HG03521 (cell line): ENCODE measurements around the gene NOL6.
A peak's percentile ranks its signal among the peaks of the same experiment; 100 is the strongest.
"Not testable (repeated sequence)": the region's sequence is repeated elsewhere in the genome, so short reads cannot be mapped to it uniquely, and the experiment has no call there.

Experiments
- ATAC-seq: cut with Tn5 transposase; IDR thresholded peaks from one replicate; pipeline ENCODE4 v1.9.1; 2021; ENCODE audit warnings: mild to moderate bottlenecking, moderate library complexity; ENCODE audit not compliant: unreplicated experiment

Gene NOL6, protein sequence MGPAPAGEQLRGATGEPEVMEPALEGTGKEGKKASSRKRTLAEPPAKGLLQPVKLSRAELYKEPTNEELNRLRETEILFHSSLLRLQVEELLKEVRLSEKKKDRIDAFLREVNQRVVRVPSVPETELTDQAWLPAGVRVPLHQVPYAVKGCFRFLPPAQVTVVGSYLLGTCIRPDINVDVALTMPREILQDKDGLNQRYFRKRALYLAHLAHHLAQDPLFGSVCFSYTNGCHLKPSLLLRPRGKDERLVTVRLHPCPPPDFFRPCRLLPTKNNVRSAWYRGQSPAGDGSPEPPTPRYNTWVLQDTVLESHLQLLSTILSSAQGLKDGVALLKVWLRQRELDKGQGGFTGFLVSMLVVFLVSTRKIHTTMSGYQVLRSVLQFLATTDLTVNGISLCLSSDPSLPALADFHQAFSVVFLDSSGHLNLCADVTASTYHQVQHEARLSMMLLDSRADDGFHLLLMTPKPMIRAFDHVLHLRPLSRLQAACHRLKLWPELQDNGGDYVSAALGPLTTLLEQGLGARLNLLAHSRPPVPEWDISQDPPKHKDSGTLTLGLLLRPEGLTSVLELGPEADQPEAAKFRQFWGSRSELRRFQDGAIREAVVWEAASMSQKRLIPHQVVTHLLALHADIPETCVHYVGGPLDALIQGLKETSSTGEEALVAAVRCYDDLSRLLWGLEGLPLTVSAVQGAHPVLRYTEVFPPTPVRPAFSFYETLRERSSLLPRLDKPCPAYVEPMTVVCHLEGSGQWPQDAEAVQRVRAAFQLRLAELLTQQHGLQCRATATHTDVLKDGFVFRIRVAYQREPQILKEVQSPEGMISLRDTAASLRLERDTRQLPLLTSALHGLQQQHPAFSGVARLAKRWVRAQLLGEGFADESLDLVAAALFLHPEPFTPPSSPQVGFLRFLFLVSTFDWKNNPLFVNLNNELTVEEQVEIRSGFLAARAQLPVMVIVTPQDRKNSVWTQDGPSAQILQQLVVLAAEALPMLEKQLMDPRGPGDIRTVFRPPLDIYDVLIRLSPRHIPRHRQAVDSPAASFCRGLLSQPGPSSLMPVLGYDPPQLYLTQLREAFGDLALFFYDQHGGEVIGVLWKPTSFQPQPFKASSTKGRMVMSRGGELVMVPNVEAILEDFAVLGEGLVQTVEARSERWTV

DNA sequence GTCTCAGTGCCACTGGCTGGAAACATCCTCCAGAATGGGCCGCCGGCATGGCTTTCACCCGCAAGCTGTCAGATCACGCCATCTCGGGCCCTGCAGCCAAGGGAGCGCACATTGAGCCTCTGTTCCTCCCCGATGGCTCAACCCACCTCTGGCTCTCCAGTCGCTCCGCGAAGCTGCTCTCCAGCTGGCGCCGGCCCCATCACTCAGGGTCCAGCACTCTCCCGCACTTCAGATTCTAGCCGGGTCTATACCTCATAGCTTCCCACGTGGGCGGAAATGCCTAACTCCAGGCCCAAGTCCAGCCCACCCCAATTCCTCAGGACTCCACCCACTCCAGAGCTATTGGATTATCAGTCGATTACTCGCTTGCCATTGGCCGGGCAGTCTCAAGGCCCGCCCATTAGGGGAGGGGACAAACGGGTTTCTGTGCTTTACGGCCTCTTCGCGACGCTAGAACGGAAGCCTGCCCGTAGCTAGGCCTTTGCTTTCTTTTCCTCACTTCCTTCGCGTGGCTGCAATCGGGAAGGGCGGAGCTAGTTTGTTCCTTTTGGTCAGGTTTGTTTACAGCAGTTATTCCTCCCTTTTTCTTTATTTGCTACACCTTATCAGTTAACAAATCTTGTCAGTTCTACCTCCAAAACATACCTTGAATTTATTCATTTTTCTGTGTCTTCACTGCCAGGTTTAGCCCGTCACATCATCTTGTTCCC lies at the start of gene NOL6:
Gene NOL6 (minus strand): TSS at position 282 of the 710 bp plus-strand sequence. CDS start 82 bp downstream, at position 200.
- ATAC-seq: peak; percentile 99

DNA sequence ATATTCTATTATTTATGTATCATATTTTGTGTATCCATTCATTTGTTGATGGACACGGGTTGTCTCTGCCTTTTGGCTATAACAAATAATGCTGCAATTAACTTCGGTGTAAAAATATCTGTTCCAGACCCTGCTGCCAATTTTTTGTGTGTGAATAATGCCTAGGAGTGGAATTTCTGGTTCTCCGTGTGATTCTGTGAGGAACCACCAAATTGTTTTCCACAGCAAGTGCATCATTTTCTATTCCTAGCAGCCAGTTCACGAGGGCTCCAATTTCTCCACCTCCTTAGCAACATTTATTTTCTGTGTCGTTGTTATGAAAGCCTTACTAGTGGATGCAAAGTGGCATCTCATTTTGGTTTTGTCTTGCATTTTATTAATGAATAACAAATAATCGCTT lies 48.1 kb upstream of the NOL6 start:
- not testable (repeated sequence) for ATAC-seq

- ATAC-seq: not testable (repeated sequence)
Observed at GRCh38 chr9:33517934-33518577, 44.3 kb upstream of the NOL6 start.

- no peak for ATAC-seq
Observed at GRCh38 chr9:33517373-33517772, 43.6 kb upstream of the NOL6 start.

DNA sequence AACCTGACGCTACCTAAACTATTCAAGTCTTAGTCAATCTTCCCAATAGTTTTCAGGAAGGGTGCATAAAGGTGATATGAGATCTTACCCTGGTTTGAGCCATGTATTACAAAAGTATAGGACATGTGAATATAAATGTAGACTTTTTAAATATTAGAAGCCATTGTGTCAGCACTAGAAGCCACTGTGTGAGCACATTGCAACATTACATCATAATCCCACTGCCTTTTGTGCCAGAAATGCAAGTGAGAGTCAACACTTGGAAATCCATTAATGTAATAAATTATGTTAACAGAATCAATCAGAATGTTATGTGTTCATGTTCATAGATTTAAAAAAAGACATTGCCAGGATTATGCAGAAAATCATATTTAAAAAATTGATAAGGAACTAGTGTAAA lies 42.7 kb upstream of the NOL6 start:
- ATAC-seq: not testable (repeated sequence)

DNA sequence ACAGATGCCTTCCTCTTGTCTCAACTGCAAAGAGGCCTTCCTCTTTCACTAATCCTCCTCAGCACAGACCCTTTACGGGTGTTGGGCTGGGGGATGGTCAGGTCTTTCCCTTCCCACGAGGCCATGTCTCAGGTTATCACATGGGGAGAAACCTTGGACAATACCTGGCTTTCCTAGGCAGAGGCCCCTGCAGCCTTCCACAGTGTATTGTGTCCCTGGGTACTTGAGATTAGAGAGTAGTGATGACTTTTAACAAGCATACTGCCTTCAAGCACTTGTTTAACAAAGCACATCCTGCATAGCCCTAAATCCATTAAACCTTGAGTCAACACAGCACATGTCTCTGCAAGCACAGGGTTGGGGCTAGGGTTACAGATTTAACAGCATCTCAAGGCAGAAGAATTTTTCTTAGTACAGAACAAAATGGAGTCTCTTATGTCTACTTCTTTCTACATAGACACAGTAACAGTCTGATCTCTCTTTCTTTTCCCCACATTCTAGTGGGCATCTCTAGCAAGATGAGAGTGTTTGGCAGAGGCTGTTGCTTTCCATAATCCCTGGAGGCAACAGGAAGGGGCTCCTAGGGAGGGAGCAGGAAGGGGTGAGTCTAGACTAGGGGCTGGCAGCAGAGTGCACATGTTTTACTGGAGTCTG lies 41.7 kb upstream of the NOL6 start:
- not testable (repeated sequence) for ATAC-seq

DNA sequence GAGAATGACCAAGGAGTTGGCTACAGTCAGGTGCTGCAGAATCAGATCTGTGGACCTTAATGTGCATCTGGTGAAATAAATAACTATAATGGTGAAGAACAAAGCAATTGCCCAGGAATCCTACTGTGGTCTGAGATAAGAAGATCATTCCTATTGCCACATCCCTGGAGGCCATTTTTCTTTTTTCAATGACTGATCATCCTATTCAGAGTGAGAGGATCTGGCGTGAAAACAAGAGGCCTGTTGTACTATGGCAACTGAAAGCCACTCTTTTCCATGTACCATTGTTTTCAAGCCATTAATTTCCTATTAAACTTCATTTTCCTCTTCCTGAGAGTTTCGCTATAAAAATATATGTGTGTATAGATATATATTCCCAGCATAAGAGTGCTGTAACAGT lies 38.8 kb upstream of the NOL6 start:
- not testable (repeated sequence) for ATAC-seq

- not testable (repeated sequence) for ATAC-seq
Observed at GRCh38 chr9:33511184-33511517, 37.4 kb upstream of the NOL6 start.

DNA sequence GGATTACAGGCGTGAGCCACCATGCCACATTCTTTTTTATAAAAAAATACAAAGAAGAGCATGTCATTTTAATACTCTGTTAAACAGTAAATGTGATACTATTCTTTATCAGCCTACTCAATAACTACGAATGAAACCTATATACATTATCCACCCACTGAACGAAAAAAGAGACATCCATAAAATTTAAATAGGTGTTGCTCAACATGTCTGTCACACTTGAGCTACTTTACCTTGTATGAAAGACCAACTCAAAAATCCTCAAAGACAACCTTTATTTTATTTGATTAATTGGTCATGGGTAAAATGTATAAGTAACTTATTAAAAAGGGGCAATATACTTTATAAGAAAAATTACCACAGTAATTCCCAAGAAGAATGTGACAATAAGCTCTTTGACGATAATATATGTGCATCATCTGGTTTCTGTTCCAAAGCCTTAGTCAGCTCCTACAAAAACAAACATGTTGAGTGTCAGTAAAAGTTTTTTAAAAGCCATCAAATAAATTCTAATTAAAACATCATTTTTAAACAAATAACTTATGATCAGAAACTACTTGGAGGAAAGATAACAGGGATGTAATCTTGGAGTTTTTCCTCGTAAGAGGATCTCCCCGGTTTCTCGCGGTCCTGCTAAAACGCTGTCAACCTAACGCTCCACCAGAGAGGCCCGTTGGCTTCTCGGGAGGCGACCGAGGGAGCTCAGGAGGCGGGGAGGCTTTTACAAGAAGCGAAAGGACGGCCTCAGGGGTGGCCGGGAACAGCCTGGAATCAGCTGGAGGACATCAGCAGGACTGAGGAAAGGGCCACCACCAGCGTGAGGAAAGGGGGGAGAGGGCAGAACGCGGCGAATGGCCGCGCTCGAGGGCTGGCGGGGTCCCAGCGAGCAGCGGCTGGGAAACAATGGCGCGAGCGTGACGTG lies 36.8 kb upstream of the NOL6 start:
- ATAC-seq: no peak

DNA sequence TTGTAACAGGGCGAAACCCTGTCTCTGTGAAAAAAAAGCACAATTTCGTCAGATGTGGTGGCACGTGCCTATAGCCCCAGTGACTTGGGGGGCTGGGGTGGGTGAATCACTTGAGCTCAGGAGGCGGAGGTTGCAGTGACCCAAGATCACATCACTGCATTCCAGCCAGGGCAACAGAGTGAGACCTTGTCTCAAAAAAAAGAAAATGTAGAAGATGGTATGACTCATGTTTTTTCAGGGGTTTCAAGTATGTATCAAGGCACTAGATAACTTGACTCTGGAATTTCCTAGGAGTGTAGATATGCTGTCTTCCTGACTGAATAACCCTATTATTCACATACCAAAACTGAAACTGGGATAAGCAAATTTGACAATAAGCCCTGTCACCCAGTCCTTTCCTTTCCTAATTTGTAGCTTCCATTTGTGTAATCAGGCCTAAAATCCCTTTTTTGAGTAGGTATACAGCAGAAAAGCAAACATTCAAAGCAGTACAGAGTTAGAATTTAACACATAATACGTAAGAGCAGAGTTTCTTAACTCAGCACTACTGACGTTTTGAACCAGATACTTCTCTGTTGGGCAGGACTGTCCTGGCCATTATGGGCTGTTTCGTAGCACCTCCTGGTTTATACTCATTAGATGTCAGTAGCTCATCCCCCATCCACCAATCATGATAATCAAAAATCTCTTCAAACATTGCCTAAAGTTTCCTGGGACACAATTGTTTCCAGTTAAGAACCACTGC lies 33.1 kb upstream of the NOL6 start:
- ATAC-seq: no peak

- ATAC-seq: no peak
Observed at GRCh38 chr9:33498387-33498786, 24.7 kb upstream of the NOL6 start.

- not testable (repeated sequence) for ATAC-seq
Observed at GRCh38 chr9:33493819-33494218, 20.1 kb upstream of the NOL6 start.

- ATAC-seq: no peak
Observed at GRCh38 chr9:33489066-33489465, 15.3 kb upstream of the NOL6 start.

DNA sequence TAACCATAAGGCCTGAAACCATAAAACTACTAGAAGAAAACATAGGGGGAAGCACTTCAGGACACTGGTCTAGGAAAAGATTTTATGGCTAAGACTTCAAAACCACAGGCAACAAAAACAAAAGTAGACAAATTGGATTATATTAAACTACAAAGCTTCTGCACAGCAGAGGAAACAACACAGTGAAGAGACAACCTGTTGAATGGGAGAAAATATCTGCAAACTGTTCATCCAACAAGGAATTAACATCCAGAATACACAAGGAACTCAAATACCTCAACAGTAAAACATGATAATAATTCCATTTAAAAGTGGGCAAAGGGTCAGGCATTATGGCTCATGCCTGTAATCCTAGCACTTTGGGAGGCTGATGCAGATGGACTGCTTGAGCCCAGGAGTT lies 11.6 kb upstream of the NOL6 start:
- ATAC-seq: not testable (repeated sequence)

GRCh38 chr9:33480976-33481375 lies 7.3 kb upstream of the NOL6 start:
- ATAC-seq: no peak

GRCh38 chr9:33480106-33480505 lies 6.4 kb upstream of the NOL6 start:
- ATAC-seq: no peak

DNA sequence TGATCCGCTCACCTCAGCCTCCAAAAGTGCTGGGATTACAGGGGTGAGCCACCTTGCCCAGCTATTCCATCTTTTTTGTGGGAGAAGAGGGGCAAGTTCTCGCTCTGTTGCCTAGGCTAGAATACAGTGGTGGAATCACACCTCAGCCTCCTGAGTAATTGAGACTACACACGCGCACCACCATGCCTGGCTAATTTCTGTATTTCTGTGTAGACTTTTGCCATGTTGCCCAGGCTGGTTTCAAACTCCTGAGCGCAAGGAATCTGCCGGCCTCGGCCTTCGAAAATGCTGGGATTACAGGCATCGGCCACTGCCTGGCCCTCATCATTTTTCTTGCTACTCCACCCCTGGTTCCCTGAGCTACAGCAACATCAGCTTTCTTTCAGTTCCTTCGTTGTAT lies 2.8 kb upstream of the NOL6 start:
- ATAC-seq: no peak

GRCh38 chr9:33475357-33475756 lies 1.6 kb upstream of the NOL6 start:
- ATAC-seq: no peak
